Lower leg skin (tissue), 3 donors: Measurements from ENCODE around the gene BLOC1S2.

Experiments used
- POLR2A ChIP-seq, 2 donors: fragments of 450-650 bp; IDR thresholded peaks; one replicate each; pipeline ENCODE4 v1.6.1; 2016 to 2017; ENCODE audit warnings: antibody characterized with exemption in 2 of 2, mild to moderate bottlenecking in 1 of 2, moderate library complexity in 1 of 2
- TF ChIP-seq, protein P1 (sequence below), 3 donors: fragments of 450-650 bp; IDR thresholded peaks; one replicate each; pipeline ENCODE4 v1.5.1; 2016; ENCODE audit warnings: antibody characterized with exemption in 3 of 3, mild to moderate bottlenecking in 3 of 3, moderate library complexity in 2 of 3

DNA sequence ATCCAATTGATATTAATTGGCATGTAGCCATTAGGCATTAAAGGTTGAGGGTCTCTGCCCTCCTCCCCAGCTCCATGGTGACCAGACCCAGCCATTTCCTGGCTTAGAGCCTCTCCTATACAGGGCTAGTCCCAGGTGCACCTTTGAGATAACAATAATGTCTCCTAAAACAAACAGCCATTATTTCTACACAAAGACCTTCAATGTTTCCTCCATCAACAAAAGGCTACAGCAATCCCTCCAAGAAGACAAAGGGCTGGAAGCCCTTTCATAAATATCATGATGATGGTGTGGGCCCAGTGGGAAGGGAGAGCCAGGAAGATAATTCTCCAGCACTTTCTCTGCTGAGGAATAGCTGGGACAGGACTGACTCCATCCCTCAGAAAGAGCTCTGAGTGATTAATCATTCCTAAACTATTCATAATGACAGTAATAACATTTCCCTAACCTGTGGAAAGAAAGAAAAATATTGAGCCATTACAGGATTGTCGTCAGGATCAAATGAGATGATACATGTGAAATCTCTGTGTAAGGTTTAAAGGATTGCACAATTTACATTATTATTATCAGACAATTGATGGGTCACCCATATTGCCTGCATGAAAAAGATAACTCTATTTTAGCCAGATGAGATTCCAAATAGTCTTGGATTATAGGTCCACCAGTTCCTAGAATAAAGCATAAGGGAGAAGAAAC, 33.4 kb upstream of the BLOC1S2 start:
- TF ChIP-seq, protein P1, sequence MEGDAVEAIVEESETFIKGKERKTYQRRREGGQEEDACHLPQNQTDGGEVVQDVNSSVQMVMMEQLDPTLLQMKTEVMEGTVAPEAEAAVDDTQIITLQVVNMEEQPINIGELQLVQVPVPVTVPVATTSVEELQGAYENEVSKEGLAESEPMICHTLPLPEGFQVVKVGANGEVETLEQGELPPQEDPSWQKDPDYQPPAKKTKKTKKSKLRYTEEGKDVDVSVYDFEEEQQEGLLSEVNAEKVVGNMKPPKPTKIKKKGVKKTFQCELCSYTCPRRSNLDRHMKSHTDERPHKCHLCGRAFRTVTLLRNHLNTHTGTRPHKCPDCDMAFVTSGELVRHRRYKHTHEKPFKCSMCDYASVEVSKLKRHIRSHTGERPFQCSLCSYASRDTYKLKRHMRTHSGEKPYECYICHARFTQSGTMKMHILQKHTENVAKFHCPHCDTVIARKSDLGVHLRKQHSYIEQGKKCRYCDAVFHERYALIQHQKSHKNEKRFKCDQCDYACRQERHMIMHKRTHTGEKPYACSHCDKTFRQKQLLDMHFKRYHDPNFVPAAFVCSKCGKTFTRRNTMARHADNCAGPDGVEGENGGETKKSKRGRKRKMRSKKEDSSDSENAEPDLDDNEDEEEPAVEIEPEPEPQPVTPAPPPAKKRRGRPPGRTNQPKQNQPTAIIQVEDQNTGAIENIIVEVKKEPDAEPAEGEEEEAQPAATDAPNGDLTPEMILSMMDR (IDR thresholded peaks at IDR 0.05) = no peak
- no peak for TF ChIP-seq POLR2A (IDR thresholded peaks at IDR 0.05)
